ENCODE measurements around the gene PRCC.
A peak's percentile ranks its signal among the peaks of the same experiment; 100 is the strongest.
"Not testable (repeated sequence)": the region's sequence is repeated elsewhere in the genome, so short reads cannot be mapped to it uniquely, and the experiment has no call there.

Gene PRCC

GRCh38 chr1:156744786-156745419 lies 22.4 kb upstream of the PRCC start:
- DNase-seq, result no peak

GRCh38 chr1:156745881-156746280 lies 21.5 kb upstream of the PRCC start:
- DNase-seq, result peak in 1 of 3 donors; percentile 30

- DNase-seq, result no peak
Measured at GRCh38 chr1:156746406-156746727, 21.0 kb upstream of the PRCC start.

GRCh38 chr1:156746728-156747631 lies 20.4 kb upstream of the PRCC start:
- peak; percentile 65 to 86 (median 71) for DNase-seq

- DNase-seq, result no peak
Measured at GRCh38 chr1:156747742-156748669, 19.3 kb upstream of the PRCC start.

- peak; percentile 89 to 95 (median 91) for DNase-seq
Measured at GRCh38 chr1:156748670-156749418, 18.5 kb upstream of the PRCC start.

GRCh38 chr1:156749419-156750118 lies 17.8 kb upstream of the PRCC start:
- peak in 1 of 3 donors; percentile 40 for DNase-seq

GRCh38 chr1:156750191-156750672 lies 17.1 kb upstream of the PRCC start:
- peak; percentile 31 to 50 (median 48) for DNase-seq

- DNase-seq, result peak in 2 of 3 donors; percentile 48 to 68
Measured at GRCh38 chr1:156750711-156751450, 16.5 kb upstream of the PRCC start.

- no peak for DNase-seq
Measured at GRCh38 chr1:156751451-156751756, 15.9 kb upstream of the PRCC start, which contains the start of gene HDGF. Gene HDGF, minus strand, starts transcription at chr1:156751675. Its CDS starts 246 bp downstream, at chr1:156751429.

GRCh38 chr1:156751757-156752481 lies 15.4 kb upstream of the PRCC start:
- DNase-seq, result peak; percentile 93 to 97 (median 96)

GRCh38 chr1:156752843-156753482 lies 14.4 kb upstream of the PRCC start:
- DNase-seq, result no peak

GRCh38 chr1:156754219-156754618 lies 13.1 kb upstream of the PRCC start:
- no peak for DNase-seq

GRCh38 chr1:156755527-156755950 lies 11.8 kb upstream of the PRCC start:
- no peak for DNase-seq

GRCh38 chr1:156756355-156756754 lies 11.0 kb upstream of the PRCC start:
- DNase-seq, result no peak

GRCh38 chr1:156757572-156758253 lies 9.6 kb upstream of the PRCC start:
- DNase-seq, result not testable (repeated sequence)

- no peak for DNase-seq
Measured at GRCh38 chr1:156760092-156760795, 7.1 kb upstream of the PRCC start.

GRCh38 chr1:156760796-156761104 lies 6.6 kb upstream of the PRCC start:
- no peak for DNase-seq
